ENCODE results near the gene ST7.
"Not testable (repeated sequence)": the region's sequence is repeated elsewhere in the genome, so short reads cannot be mapped to it uniquely, and the experiment has no call there.

ST7 gene

DNA sequence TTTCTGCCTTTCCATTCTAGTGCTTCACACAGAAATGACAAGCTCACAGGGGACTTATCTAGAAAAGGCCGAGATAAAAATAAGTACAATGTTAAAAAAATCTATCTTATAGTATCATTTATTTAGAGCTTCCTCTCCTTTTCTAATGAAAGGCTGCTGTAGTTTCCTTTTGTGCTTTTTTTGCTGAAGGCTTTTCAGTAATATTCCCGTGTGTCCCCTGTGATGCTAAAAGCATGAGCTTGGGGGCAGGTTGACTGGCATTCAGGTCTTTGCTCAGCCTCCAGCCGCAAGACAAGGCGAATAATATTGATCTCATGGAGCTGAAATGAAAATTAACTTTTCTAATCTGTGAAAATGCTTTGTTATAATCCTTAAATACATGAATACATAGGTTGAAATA, 143.0 kb downstream of the ST7 start:
- DNase-seq (ENCODE audit: low read depth), result no peak

GRCh38 chr7:117096942-117097341, 143.6 kb downstream of the ST7 start:
- DNase-seq (ENCODE audit: low read depth), result no peak

- DNase-seq (ENCODE audit: low read depth), result no peak
Measured at GRCh38 chr7:117097860-117098259, 144.6 kb downstream of the ST7 start.

DNA sequence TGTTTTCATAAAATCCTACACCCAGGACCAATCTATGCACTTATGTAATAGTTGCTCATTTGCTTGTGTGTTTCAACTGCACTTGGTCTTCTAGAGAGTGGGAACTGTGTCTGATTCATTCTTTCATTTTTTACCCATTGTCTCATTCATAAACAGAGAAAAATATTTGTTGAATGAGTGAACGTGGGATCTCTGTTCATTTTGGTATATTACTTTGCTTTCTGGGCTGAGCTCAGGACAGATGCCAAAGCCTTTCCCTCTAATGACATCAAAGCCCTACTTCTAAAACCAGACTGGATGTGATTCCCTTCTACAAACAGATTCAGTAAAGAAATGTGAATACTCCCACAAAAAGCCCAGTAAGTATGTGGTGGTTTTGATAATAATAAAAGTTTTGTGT, 145.2 kb downstream of the ST7 start:
- DNase-seq (ENCODE audit: low read depth), result no peak

- no peak for DNase-seq (ENCODE audit: low read depth)
Measured at GRCh38 chr7:117101026-117101425, 147.7 kb downstream of the ST7 start.

DNA sequence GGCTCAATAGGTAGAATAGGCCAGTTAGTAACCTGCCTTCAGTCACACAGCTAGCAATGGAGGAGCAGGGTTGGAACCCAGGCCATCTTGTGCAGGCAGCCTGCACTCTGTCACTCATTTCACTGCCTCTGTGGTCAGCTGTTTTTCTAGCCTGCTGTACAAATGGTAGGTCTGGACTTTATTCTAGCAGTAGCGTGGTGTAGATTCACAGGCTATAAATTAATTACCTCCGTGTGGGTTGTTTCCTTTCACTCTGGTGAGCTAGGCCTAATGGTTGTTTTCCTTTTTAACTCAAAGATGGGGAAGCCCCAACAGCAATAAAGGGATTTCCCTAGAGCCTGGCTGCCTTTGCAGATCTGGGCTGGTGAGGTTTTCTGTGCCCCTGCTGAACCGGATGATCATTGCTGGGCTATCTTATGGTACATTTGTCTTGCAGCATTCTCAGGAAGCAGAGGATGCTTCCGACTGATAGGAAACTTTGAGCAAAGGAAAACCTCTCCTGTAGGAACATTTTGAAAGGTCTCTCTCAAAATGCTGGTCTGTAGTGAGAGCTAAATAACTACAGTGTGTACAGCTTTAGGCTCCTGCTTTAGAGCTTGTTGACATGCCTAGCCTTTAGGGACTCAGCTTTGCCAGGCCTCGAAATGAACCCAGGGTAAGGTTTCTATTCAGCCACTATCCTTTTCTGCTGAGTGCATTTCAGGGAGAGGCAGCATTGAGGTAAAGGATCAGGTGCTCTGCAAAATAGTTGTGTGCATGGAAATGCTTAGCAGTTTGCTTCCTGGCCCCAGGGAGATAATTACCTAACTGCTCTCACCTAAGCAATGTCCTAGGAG, 157.4 kb downstream of the ST7 start:
- peak; percentile 19 for DNase-seq (ENCODE audit: low read depth)

- no peak for DNase-seq (ENCODE audit: low read depth)
Measured at GRCh38 chr7:117111535-117111934, 158.2 kb downstream of the ST7 start.

GRCh38 chr7:117112640-117113039, 159.3 kb downstream of the ST7 start:
- no peak for DNase-seq (ENCODE audit: low read depth)

GRCh38 chr7:117113871-117114270, 160.6 kb downstream of the ST7 start:
- DNase-seq (ENCODE audit: low read depth), result no peak

GRCh38 chr7:117114272-117114671, 161.0 kb downstream of the ST7 start:
- DNase-seq (ENCODE audit: low read depth), result no peak

DNA sequence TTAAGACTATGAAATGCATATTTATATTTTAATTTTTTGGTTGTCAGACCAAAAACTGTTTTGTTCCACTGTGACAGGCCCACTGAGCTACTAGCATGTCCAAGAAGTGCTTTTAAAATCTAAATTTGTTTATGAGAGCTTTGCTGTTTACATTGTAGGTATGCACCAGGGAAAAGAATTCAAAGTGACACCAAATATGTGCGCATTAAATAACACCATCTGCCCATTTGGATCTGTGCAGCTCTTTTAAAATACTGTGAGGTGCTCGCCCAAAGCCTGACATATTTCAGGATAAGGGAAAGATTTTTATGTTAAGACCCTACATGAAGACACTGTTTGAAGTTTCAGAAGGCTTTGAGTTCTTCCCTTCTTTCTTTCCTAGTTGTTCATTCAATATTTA, 162.9 kb downstream of the ST7 start:
- DNase-seq (ENCODE audit: low read depth), result no peak

DNA sequence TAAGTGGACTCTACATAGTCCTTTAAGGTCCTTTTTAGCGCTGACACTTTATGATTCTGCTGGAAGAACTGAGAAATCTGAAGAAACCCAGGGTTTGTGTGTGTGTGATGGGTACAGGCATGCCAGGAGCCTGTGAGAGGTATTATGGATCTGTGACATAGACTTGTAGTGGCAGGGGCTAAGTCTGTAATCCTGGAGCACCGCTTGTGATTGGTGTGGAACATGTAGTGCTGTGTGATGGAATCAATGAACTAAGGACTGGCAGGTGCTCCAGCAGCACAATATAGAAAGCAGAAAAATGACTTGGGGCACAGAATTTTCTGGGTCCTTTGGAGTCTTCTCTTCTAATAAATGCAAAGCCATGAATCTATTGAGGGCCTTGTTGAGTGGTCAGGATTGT, 163.9 kb downstream of the ST7 start:
- DNase-seq (ENCODE audit: low read depth), result no peak

DNA sequence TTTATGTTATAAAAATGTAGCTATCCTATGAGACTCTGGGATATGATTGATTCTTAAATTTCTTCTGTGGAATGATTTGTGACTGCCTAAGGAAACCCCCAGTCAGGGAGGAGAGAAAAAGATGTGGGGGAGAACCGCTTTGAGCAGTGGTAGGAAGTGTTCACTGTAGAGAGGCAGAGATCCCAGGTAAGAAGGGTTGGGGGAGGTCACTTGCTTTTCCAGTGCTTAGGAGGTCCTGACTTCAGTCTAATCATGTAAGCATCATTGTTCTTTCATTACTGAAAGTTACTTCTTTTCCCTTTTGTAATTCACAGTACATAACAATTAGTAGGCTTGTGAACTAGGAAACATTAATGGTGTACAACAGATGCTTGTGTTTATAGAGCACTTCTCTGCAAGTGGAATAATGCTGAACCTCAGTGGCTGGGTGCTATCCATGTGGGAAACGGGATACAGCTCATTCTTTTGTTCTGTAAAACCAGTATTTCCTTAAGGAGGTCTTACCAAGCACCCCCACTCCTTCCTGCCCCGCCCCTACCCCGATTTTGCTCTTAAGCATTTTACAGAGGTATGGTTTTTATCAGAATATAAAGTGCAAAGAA, 165.4 kb downstream of the ST7 start:
- no peak for DNase-seq (ENCODE audit: low read depth)

DNA sequence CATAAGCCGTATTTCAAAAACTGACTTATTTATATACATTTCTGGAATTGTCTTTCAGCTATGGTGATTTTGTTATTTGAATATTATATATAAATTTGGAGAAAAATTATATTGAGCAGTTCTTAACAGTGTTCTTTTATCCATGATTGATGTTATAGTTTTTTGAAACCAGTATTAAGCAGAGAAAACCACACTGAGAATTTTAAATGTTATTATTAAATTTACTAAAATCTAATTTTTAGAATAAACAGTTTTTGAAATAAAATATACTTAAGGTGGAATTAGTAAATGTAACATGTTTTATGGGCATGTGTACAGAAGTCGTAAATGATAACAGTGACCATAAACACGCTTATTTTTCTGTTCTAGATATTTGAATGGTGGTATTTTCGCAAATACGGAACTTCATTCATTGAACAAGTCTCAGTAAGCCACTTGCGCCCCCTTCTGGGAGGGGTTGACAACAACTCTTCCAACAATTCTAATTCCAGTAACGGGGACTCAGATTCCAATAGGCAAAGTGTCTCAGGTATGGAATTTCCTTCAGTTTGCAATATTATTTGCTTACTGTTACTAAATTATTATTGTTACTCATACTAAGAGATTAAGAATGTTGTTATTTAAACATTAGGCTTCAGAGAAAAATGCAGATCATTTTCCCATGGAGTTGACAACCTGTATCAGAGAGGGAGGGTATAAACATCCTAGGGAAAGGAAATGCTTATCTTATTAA, 166.1 kb downstream of the ST7 start:
- peak; percentile 56 for DNase-seq (ENCODE audit: low read depth)

- DNase-seq (ENCODE audit: low read depth), result not testable (repeated sequence)
Measured at GRCh38 chr7:117120321-117120720, 167.0 kb downstream of the ST7 start.

DNA sequence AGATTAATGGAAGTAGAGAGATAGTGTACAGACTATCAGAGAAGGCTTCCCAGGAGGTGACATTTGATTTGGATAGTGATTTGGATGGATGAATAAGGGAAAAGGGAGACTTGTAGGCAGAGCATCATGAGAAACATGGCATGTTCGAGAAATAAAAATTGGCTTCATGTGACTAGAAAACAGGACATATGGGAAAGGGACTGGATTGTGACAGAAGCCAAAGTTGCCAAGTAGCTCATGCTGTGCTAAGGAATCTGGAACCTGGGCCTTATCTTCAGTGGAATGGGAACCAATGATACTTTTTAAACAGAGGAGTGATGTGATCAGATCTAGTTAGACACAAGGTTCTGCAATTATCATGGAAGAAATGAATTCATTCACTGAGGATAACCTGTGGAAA, 168.7 kb downstream of the ST7 start:
- not testable (repeated sequence) for DNase-seq (ENCODE audit: low read depth)

GRCh38 chr7:117122536-117122935, 169.2 kb downstream of the ST7 start:
- no peak for DNase-seq (ENCODE audit: low read depth)

GRCh38 chr7:117123311-117123926, 170.1 kb downstream of the ST7 start:
- no peak for DNase-seq (ENCODE audit: low read depth)

DNA sequence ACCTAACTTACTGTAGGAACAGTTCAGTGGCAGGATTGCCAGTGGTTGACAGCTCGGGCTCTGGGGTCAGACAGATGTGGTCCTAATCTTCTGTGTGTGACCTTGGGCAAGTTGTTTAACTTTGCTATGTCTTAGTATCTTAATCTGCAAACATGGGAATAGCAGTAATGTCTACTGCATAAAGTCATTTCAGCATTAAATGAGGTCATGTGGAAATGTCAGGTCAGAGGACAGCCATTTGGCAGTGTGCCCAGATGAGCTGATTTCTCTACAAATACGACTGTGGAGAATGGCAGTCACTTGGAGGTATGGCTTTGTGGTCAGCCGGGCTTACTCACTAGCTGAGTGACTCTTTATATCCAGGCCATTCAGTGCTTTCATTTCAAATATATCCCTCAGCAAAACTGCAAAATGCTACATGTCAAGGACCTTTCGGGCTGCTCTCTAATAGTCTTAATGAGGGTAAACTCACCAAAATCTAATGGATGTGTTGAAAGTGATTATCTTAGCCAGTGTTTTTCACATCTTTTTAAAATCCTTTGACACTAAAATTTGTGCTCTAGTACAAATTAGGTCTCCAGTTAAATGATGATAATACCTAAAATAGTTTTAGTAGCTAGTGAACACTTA, 171.4 kb downstream of the ST7 start:
- peak; percentile 14 for DNase-seq (ENCODE audit: low read depth)

GRCh38 chr7:117126676-117127075, 173.4 kb downstream of the ST7 start:
- DNase-seq (ENCODE audit: low read depth), result no peak

GRCh38 chr7:117127585-117128168, 174.4 kb downstream of the ST7 start:
- peak; percentile 31 for DNase-seq (ENCODE audit: low read depth)

DNA sequence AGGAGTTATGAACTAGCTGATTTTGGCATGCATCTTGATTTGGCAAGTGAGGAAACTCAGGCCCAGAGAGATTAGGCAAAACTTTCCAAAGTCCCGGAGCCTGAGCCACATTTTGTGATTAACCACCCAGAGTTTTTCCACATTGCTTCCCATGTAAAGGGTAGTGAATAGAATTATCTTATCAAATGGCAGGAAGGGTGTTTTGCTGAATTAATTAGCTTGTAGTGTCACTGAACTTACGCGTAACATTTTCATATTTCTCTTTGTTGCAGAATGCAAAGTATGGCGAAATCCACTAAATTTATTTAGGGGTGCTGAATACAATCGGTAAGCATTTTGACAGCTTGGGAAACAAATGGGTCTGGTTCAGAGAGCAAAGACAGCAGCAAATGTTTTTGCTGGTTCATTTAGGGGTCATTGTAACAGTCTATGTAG, 176.2 kb downstream of the ST7 start:
- DNase-seq (ENCODE audit: low read depth), result no peak
